Right lung (tissue), 5 donors: ENCODE measurements around the gene NAALADL2. TPM values are rescaled to one million over a fixed set of nuclear protein-coding genes. Genes with fewer than 3 reads are reported as not detected.

Source experiments
- DNase-seq, 2 donors: peaks; one replicate each; pipeline ENCODE4 v3.0.0-alpha.2; 2013
- polyA plus RNA-seq, 5 donors: library from polyadenylated mRNA; unstranded; fragments of 120-200 nt; gene quantifications; one replicate each; pipeline versions ENCODE4 v1.2.1 to v1.2.3, GENCODE V29; 2013; ENCODE audit warnings: inconsistent platforms in 1 of 5, low replicate concordance in 1 of 5; ENCODE audit not compliant: insufficient read length in 5 of 5, insufficient read depth in 1 of 5

The NAALADL2 gene
- polyA plus RNA-seq, 5 donors: 8.4 to 21.0 (median 18.4) TPM

DNA sequence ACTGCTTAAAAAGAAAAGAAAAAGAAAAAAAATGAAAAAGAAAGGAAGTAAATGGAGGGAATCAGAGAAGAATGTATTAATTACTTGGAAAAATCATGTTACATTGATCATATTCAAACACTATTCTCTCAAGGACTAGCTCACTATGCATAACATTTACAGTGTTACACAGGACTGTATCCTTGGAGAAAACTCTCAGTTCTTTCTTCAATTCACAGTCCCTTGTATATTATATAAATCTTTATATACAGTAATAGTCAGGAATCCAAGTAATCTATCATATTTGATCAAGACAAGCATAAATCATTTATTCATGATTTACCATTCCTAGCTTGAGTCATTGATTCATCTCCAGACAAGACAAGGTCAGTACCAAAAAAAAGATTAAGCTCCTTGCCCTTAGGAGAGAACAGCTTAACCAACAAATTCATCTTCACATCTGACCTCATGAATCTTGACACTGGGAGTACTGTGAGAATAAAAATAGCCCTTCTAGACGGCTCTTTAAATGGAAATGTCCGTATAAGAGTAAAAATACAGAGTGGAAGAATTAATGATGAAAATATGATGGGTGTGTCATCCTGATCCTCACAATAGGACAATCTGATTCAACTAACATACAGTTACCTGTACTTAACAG is 980.4 kb downstream of the NAALADL2 start:
- no peak for DNase-seq

DNA sequence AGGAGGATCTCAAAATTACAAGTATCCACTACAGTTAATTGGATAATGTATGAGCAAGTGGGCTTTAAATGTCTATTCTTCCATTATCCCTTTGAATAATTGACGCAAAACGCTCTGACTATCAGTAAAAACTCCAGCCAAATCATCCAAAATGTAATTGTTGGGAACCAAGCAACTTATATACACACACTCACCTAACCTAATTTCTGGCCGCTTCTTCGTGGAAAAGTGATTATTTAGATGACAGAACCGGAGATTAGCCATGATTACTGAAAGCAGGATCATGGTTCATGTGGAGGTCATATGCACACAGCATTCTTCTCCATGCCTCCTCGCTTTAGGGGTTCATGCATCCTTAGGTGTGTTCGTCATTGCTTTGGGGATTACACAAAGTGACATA is 992.4 kb downstream of the NAALADL2 start:
- DNase-seq: no peak

DNA sequence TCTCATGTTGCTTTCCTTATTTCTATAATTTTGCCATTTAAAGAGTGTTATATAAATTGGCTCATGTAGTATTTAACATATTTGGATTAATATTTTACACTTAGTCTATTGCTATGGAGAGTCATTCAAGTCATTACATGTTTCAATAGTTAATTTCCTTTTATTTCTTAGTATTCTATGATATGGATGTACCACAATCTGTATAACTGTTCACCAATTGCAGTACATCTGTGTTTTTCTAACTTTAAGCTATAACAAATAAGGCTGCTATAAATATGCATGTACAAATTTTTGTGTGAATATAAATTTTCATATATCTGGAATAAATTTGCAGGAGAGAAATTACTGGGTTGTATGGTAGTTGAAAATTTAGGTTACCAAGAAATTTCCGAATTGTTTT is 993.4 kb downstream of the NAALADL2 start:
- no peak for DNase-seq

DNA sequence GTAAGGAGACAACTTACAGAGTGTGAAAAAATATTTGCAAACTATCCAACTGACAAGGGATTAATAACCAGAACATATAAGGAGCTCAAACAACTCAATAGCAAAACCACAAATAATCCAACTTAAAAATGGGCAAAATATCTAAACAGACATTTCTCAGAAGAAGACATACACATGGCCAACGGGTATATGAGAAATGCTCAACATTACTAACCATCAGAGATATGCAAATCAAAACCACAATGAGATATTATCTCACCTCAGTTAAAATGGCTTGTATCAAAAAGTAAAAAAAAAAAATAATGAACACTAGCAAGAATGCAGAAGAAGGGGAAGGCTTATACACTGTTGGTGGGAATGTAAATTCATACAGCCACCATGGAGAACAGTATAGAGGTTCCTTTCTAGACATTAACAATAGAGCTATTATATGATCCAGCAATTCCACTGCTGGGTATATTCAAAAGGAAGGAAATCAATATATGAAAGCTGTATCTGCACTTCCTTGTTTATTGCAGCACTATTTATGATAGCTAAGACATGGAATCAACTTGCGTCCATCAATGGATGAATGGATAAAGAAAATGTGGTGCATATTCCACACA is 998.6 kb downstream of the NAALADL2 start:
- no peak for DNase-seq
